HG03571 (cell line): ENCODE results near the gene ZNF622.
"Not testable (repeated sequence)": the region's sequence is repeated elsewhere in the genome, so short reads cannot be mapped to it uniquely, and the experiment has no call there.

Source experiments
- ATAC-seq: cut with Tn5 transposase; IDR thresholded peaks from one replicate; pipeline ENCODE4 v1.9.1; 2021; ENCODE audit not compliant: unreplicated experiment

The ZNF622 gene

DNA sequence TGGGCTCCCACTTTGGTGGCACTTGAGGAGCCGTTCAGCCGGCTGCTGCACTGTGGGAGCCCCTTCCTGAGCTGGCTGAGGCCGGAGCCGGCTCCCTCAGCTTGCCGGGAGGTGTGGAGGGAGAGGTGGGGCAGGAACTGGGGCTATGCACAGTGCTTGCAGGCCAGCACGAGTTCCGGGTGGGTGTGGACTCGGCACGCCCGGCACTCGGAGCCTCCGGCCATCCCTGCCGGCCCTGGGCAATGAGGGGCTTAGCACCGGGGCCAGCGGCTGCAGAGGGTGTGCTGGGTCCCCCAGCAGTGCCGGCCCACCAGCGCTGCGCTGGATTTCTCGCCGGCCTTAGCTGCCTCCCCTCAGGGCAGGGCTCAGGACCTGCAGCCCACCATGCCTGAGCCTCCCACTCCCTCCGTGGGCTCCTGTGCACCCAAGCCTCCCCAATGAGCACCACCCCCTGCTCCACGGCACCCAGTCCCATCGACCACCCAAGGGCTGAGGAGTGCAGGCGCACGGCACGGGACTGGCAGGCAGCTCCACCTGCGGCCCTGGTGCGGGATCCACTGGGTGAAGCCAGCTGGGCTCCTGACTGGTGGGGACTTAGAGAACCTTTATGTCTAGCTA lies 29.4 kb downstream of the ZNF622 start:
- ATAC-seq: not testable (repeated sequence)

DNA sequence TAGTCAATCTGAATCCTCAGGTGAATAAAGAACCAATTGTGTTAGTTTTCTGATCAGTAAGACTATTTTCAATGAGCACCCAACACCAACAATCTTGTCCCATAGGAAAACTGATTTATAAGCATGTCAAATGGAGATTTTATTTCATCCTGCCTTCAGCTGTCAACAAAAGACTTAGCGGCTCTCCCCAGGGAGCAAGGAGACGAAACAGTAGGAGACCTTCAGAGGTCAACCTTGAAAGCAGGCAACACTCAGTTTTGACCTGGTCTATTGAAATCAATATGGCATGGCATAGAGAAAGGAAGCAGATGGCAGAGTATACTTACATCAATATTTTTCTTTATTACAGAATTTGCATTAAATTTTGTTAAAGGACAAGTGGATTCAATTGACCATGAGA lies 34.1 kb downstream of the ZNF622 start:
- ATAC-seq: no peak

DNA sequence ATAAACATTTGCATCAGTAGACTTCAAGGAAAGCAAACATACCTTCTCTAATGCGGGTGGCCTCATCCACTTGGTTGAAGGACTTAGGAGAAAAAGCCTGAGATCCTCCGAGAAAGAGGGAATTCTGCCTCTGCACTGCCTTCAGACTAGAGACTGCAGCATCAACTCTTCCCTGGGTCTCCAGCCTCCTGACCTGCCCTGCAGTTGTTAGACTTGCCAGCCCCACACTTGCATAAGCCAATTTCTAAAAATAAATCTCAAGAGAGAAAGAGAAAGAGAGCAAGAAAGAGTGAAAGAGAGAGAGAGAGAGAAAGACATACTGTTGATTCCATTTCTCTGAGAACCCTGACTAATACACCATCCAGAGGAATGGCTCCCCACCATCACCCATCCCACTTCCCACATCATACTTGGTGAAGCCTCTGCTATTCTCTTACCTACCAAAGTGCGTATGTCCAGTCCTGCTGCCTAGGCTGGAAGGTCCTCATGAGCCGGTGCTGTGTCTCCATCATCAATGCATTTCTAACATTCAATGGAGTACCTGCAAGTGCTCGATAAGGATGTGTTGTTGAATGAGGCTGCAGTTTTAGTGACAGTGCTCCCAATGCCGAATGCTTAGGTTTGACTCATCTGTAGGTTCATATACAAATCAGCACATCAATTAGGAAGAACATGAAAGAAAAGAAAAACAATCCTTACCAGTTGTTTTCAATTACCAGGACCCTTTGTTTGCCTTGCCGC lies 35.1 kb downstream of the ZNF622 start:
- ATAC-seq: no peak

GRCh38 chr5:16428359-16428758 lies 37.2 kb downstream of the ZNF622 start:
- no peak for ATAC-seq

DNA sequence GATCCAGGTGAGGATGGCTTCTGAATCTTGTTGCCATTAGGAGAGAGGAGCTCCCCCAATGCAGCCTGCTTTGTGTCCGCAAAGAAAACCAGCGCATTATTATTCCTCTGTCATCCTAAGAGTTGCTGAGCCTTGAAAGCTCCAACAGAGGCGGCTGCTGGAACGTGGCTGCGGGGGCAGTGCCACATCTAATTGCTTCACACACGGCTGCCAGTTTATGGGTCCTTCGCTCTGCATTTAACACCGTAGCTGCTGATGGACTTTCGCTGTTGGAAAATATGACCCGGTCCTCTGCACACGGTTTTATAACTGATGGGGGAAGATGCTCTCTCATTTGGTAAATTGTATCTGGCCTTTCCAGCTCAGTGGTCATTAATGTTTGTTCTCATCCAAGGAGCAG lies 38.0 kb downstream of the ZNF622 start:
- ATAC-seq: no peak

GRCh38 chr5:16418471-16418922 lies 47.1 kb downstream of the ZNF622 start:
- ATAC-seq: no peak

GRCh38 chr5:16417398-16418074 lies 48.1 kb downstream of the ZNF622 start:
- no peak for ATAC-seq

DNA sequence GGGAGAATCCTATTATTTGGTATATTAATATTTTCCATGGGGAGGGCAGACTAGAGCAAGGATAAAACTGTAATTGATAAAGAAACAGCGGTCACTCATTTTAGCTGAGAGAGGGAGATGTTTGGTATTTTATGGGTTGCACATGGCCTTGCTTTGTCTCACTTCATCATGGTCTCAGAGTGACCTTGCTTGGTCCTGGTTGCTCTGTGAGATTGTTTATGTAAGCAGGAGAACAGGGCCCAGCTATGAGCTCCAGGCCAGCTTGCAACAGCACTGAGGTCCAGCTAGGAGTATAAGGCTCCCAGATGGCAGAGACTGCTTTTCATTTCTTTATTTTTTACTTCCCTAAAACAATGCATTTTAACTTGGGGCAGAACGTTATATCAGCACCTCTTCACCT lies 50.7 kb downstream of the ZNF622 start:
- ATAC-seq: no peak

- ATAC-seq: no peak
Measured at GRCh38 chr5:16413166-16413860, 52.3 kb downstream of the ZNF622 start.

DNA sequence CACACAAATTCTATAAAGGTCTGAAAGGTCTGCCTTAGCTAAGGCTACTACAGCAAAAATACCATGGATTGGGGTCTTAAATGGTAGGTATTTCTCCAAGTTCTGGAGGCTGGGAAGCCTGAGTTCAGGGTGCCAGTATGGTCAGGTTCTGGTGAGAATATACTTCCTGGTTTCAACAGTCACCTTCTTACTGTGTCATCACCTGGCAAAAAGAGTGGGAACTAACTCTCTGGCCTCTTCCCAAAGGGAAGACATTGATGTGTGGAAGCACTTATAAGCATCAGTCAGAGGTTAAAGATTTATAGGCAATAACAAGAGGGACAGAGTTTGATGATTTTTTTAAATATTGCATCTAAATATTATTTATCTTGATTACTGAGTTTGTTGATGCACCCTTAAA lies 53.0 kb downstream of the ZNF622 start:
- ATAC-seq: no peak

DNA sequence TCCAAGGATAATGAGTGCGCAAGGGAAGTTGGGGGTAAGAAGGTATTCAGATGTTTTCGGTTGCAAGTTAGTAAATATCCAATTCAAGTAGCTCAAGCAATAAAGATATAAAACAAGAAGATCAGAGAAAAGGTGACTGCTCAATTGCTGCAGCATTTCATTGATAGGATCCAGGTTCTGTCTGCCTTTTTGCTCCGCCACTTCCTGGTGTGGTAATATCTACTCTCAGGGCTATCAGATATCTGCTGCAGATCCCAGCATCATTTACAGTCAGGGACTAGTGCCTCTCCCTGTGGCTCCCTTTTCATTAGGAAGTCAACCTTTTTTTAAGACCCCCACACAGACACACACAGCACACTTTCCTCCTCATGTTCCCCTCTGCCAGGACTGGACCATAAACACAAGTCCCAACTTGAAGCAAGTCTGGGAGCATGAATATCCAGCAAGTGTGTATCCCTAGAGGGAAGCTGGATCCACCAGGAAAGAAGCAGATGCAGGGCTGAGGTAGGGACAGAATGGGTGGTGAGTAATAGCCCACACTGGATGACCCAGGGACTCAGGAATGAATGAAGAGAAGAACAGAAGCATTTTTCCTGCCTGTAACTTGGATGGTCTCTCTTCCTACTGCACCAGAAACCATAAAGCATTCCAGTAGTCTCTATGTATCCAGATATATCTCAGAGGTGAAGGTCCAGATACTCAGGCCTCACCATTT lies 53.7 kb downstream of the ZNF622 start:
- ATAC-seq: no peak

- ATAC-seq: no peak
Measured at GRCh38 chr5:16411235-16411634, 54.4 kb downstream of the ZNF622 start.

GRCh38 chr5:16410338-16410737 lies 55.3 kb downstream of the ZNF622 start:
- no peak for ATAC-seq

DNA sequence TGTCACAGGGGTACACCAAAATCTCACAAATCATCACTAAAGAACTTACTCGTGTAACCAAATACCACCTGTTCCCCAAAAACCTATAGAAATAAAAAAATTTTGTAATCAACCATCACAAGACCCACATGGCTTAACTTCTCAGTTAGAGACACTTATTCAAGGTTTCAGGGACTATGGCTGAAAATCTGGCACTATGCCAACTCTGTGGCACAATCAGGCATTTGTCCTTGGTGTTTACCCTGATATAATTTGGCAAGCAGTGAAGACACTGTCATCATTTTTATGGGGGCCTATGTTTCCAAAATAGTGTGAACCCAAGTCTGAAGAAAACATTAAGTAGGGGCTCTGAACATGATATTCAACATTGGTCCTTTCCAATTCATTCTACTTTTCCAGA lies 59.0 kb downstream of the ZNF622 start:
- no peak for ATAC-seq

DNA sequence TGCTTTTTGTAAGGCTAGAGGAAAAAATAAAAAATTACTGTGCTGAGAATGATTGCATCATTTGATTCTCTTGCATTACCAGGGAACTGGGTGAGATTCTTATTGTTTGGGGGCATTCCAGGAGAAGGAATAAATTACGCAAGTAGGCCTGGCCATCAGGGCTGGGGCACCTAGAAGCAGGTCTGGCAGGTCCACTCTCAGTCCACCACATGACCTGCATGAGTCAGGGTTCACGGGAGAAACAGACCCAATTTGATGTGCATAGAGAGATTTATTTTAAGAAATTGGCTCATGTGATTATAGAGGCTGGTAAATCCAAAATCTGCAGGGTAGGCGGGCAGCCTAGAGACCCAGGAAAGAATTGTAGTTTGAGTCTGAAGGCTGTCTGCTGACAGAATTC lies 59.6 kb downstream of the ZNF622 start:
- ATAC-seq: no peak
